Left renal cortex interstitium (tissue), 4 donors: ENCODE measurements around the gene CES2. TPM values are rescaled to one million over a fixed set of nuclear protein-coding genes. Genes with fewer than 3 reads are reported as not detected.
"Not testable (repeated sequence)": the region's sequence is repeated elsewhere in the genome, so short reads cannot be mapped to it uniquely, and the experiment has no call there.

Experiments
- DNase-seq, 4 donors: peaks; one replicate each; pipeline ENCODE4 v3.0.0-alpha.2; 2013; ENCODE audit warnings: low read depth in 4 of 4, low spot score in 2 of 4, missing footprints in 1 of 4
- polyA plus RNA-seq, 4 donors: library from polyadenylated mRNA; unstranded; fragments of 120-200 nt; gene quantifications; one replicate each; pipeline ENCODE4 v1.2.1, GENCODE V29; 2013; ENCODE audit not compliant: insufficient read length in 4 of 4

Gene CES2
- polyA plus RNA-seq, 4 donors, result 40.3 to 49.6 (median 45.3) TPM

GRCh38 chr16:66974156-66974931 is 39.0 kb downstream of the CES2 start:
- not testable (repeated sequence) for DNase-seq

DNA sequence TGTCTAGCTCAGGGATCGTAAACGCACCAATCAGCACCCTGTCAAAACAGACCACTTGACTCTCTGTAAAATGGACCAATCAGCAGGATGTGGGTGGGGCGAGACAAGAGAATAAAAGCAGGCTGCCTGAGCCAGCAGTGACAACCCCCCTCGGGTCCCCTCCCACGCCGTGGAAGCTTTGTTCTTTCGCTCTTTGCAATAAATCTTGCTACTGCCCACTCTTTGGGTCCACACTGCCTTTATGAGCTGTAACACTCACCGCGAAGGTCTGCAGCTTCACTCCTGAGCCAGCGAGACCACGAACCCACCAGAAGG is 39.6 kb downstream of the CES2 start:
- not testable (repeated sequence) for DNase-seq

DNA sequence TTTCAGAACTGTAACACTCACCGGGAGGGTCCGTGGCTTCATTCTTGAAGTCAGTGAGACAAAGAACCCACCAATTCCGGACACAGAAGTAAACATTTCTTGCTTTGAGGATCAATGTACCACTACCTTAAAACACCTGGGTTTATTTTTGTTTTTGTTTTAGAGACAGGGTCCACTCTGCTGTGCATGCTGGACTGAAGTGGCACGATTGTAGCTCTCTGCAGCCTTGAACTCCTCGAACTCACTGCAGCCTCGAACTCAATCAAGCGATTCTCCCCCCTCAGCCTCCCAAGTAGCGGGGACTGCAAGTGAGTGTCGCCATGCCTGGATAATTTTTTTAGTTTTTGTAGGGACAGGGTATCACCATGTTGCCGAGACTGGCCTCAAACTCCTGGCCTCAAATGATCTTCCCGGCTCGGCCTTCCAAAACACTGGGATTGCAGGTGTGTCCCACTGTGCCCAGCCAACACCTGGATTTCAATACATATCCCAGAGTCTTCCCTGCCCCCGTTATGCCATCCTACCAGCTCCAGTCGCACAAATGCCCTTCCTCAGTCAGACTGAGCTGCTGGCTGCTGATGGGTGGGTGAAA is 40.1 kb downstream of the CES2 start:
- DNase-seq, result no peak

- DNase-seq, result no peak
Measured at GRCh38 chr16:66976746-66977145, 41.4 kb downstream of the CES2 start.

GRCh38 chr16:66977341-66978113 is 42.2 kb downstream of the CES2 start:
- peak in 2 of 4 donors; percentile 53 to 59 for DNase-seq

DNA sequence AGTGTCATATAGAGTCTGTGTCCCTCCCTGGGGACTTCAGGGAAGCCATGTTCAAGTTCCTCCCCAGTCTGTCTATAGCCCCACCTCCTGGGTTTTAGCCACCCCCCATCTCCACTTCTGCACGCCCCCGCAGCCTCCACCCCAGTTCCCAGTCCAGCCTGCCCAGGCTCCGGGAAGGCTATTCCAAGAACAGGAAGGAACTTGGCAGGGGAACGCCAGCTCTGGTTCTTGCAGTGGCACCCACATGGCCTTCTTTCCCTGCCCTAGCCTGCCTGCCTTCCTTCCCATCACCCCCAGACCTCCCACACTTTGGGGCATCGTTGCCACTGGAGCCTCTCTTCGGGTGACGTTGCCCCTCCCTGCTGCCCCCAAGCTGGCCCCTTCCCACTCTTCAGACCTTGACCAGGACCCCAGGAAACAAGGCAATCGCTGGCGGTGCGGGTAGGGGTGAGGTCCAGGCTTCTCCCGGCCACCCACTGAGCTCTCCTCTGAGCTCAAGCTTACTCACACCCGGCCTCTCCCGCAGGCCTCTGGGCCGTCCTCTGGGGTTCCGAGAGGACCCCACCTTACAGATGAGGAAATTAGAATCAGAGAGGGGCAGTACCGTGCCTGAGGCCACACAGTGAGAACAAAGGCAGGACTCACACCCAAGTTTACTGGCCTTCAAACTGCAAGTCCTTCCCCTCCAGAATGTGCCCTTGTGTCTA is 43.8 kb downstream of the CES2 start:
- no peak for DNase-seq

DNA sequence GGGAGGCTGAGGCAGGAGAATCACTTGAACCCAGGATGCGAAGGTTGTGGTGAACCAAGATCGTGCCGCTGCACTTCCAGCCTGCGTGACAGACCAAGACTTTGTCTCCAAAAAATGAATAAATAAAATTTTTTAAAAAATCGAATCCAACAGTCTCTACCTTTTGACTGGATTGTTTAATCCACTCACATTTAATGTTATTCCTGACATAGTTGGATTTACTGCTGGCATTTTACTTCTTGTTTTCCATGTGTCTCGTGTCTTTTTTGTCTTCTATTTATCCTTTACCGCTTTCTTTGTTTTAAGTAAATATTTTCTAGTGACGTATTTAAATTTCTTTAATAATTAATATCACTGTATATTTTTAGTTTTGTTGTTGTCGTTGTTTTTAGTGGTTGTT is 47.7 kb downstream of the CES2 start:
- DNase-seq, result no peak

DNA sequence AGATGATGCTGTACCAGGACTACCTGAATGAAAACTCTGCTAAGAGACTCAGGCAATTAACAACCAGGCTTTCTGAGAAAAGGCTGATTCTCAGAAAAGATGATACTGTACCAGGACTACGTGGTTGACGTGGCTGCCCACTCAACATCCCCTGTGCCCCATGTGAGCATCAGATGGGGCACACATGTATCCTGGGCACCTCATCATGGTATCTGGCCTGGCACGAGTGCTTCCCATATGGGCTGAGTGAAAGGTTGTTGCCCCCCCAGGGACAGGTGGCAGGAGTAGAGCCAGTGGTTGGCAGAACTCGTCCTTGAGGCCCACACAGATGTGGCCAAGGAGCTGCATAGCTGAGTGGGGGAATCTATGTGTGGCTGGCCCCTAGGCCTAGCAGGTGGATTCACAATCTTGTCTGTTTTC is 49.6 kb downstream of the CES2 start:
- no peak for DNase-seq

- no peak for DNase-seq
Measured at GRCh38 chr16:66986559-66986958, 51.2 kb downstream of the CES2 start.

DNA sequence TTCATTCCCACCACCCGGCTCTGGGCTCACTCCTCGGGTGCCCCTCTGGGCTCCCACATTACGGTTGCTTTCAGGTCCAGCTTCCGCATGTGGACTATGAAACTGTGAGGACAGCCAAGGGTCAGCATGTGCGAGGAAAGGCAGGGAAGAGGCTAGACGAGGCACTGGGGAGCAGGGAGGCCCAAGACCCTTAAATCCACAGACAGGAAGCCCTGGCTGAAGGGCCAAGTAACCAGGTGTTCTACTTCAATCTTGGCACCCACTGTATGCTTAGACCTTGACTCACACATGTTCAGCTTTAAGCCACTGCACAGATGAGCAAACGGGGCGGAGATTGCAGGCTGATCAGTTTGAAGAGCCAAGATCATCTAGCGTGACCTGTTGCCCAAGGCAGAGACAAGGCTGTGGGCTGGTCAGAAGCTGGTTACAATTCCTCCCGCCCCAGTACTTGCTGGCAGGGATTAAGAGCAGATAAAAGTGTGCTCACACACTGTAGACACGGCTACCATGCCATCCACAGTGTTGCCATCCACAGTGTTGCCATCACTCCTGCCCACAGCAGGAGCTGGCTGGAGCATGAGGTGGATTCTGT is 53.0 kb downstream of the CES2 start, which contains the start of gene CES4A:
TSS of gene CES4A (plus strand) at position 393 of the 592 bp plus-strand sequence. CDS start at position 577, 184 bp downstream.
- DNase-seq, result no peak

- no peak for DNase-seq
Measured at GRCh38 chr16:66991545-66992077, 56.3 kb downstream of the CES2 start.

DNA sequence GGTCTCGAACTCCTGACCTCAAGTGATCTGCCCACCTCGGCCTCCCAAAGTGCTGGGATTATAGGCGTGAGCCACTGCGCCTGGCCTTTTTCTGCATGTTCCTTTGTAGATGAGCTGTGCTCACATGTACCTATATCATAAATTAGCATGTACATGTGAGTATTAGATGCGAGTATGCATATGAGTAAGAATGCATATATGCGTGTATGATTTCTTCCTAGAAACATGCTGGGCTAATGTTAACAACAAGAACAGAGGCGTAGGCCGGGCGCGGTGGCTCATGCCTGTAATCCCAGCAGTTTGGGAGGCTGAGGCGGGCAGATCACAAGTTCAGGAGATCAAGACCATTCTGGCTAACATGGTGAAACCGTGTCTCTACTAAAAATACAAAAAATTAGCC is 58.2 kb downstream of the CES2 start:
- not testable (repeated sequence) for DNase-seq

Other genes starting within 250 kb of the CES2 start
- gene CMTM4, start 238.8 kb upstream of the CES2 start, polyA plus RNA-seq, result 10 to 100 TPM; 63.0 to 69.7 (median 66.8) TPM
- gene DYNC1LI2, start 183.9 kb upstream of the CES2 start, polyA plus RNA-seq, result 100 to 1,000 TPM in 2 of 4 donors, 10 to 100 TPM in 2; 86.0 to 166 (median 128) TPM
- under 1 TPM in 2 of 4 donors, not detected in 2; 0.11 to 0.13 TPM for gene TERB1, start 133.9 kb upstream of the CES2 start, polyA plus RNA-seq
- gene NAE1, start 104.5 kb upstream of the CES2 start, polyA plus RNA-seq, result 100 to 1,000 TPM in 1 of 4 donors, 10 to 100 TPM in 3; 73.0 to 109 (median 82.5) TPM
- gene CA7, start 91.1 kb upstream of the CES2 start, polyA plus RNA-seq, result under 1 TPM; 0.11 to 0.49 (median 0.33) TPM
- 10 to 100 TPM; 11.5 to 14.5 (median 13.4) TPM for gene PDP2, start 55.0 kb upstream of the CES2 start, polyA plus RNA-seq
- gene CDH16, start 16.6 kb upstream of the CES2 start, polyA plus RNA-seq, result 100 to 1,000 TPM; 248 to 312 (median 277) TPM
- gene RRAD, start 10.0 kb upstream of the CES2 start, polyA plus RNA-seq, result 1 to 10 TPM; 2.6 to 4.1 (median 3.5) TPM
- 100 to 1,000 TPM in 2 of 4 donors, 10 to 100 TPM in 2; 91.7 to 120 (median 98.8) TPM for gene CIAO2B, start 1.1 kb upstream of the CES2 start, polyA plus RNA-seq
- gene CES3, start 25.8 kb downstream of the CES2 start, polyA plus RNA-seq, result 1 to 10 TPM; 1.3 to 3.7 (median 2.9) TPM
- 10 to 100 TPM in 2 of 4 donors, 1 to 10 TPM in 2; 4.6 to 12.3 (median 9.5) TPM for gene CES4A, start 53.1 kb downstream of the CES2 start, polyA plus RNA-seq
- gene CBFB, start 93.6 kb downstream of the CES2 start, polyA plus RNA-seq, result 10 to 100 TPM; 62.3 to 77.1 (median 65.0) TPM
- 10 to 100 TPM; 21.0 to 28.5 (median 25.5) TPM for gene PHAF1, start 174.4 kb downstream of the CES2 start, polyA plus RNA-seq
- 10 to 100 TPM in 3 of 4 donors, 1 to 10 TPM in 1; 7.5 to 15.1 (median 10.4) TPM for gene B3GNT9, start 215.5 kb downstream of the CES2 start, polyA plus RNA-seq
- gene TRADD, start 224.4 kb downstream of the CES2 start, polyA plus RNA-seq, result 1 to 10 TPM; 4.3 to 7.0 (median 6.1) TPM
- 1 to 10 TPM; 1.3 to 2.8 (median 1.9) TPM for gene FBXL8, start 224.4 kb downstream of the CES2 start, polyA plus RNA-seq
- gene HSF4, start 229.2 kb downstream of the CES2 start, polyA plus RNA-seq, result 1 to 10 TPM; 1.2 to 3.2 (median 1.6) TPM
- gene NOL3, start 235.0 kb downstream of the CES2 start, polyA plus RNA-seq, result 1 to 10 TPM; 3.6 to 8.3 (median 6.0) TPM
- gene MATCAP1, start 248.4 kb downstream of the CES2 start, polyA plus RNA-seq, result 10 to 100 TPM; 23.9 to 68.7 (median 45.6) TPM